ENCODE results near the gene HOXC5.
A peak's percentile ranks its signal among the peaks of the same experiment; 100 is the strongest.
"Not testable (repeated sequence)": the region's sequence is repeated elsewhere in the genome, so short reads cannot be mapped to it uniquely, and the experiment has no call there.

Gene HOXC5

DNA sequence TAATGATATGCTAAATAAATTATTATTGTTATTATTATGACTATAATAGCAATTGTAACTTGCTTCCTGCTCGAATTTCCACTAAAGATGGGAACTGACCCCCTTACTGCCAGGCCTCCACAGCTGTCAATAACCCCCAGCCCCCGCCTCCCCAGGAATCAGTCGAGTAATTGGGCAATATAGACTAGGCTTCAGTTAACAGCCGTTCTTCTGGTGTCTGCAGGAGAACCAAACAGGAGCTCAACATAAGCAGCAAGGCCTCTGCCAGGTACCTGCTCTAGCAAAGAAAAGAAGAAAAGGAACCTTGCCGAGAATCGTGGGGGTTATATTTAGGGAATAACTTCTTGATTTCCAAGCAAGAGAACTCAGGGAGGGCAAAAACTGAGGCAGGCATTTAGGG lies 42.6 kb downstream of the HOXC5 start:
- no peak for DNase-seq

GRCh38 chr12:54075974-54076373 lies 43.1 kb downstream of the HOXC5 start:
- DNase-seq: no peak

GRCh38 chr12:54077843-54078242 lies 45.0 kb downstream of the HOXC5 start:
- DNase-seq: not testable (repeated sequence)

GRCh38 chr12:54079115-54079514 lies 46.3 kb downstream of the HOXC5 start:
- not testable (repeated sequence) for DNase-seq

GRCh38 chr12:54080008-54080924 lies 47.4 kb downstream of the HOXC5 start:
- not testable (repeated sequence) for DNase-seq

- DNase-seq: not testable (repeated sequence)
Observed at GRCh38 chr12:54081053-54081514, 48.2 kb downstream of the HOXC5 start.

DNA sequence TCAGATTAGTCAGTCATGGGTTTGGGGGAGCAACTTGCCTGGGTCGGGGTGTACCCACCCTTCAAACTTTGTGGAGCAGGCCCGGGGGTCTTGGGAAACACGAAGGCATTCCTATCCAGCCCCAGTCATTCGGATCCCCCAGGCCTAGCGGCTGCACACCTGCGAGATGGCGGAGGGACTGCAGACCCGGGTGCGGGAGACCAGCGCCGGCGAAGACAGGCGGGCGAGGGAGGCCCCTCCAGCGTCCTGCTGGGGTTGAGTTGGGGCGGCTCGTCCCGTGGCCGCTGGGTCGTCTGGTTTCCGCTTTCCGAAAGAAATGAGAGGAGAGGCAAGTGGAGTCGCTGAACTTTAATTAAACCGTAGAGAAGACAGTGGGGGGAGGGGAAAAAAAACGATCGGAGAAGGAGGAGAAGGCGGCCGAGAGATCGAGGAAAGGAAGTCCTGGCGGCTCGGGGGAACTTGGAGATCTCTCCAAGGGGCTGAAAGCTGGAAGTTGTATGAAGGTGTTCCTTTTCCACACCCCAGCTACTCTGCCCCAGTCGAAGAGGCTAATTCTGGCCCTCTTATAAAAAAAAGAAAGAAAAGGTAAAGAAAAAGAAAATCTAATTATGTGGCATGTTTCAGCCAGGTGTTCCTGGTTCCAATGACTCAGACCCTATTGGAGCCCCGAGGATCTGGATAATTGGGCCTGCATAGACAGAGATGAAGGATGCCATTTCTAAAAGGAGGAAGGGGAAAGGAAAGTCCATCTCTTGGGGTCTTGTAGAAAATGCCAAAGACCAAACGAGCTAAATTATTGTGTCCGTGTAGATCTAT lies 48.9 kb downstream of the HOXC5 start:
- DNase-seq: not testable (repeated sequence)

DNA sequence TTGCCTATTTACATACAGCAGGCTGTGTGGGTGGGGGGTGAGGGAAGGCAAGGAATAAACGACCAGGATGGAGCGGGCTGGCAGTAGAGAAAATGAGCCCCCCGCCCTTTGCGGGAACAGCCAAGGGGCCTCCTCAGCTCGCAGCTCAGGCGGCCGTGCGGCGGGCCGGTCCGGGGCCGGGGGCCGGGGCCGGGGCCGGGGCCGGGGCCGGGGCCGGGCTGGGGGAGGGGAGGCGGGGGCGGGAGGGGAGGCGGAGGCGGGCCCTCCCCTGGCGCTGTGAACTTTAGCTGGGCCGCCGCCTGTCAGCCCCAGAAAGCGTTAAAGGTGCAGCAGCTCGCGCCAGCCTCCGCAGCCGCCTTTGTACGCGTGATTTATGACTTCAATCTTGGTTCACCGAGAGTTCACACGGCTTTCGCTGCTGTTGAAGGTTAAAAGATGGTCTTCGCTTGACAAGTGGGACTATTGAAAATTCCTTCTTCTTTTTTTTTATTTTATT lies 49.6 kb downstream of the HOXC5 start:
- peak in 2 of 4 experiments; percentile 5 to 6 for DNase-seq

Data from activated CD4-positive, CD25-positive, alpha-beta regulatory T cell (primary cell).